Transverse colon (tissue), 4 donors: ENCODE data around the gene B3GALT5.

ENCODE experiments used
- CTCF ChIP-seq, 5 experiments: fragments of 200-600 bp in 3 of 5; fragments of 450-650 bp in 2 of 5; sonication (generic) in 3 of 5; IDR thresholded peaks; 1 replicate in 2 of 5; 2 replicates in 3 of 5; pipeline ENCODE4 v1.5.1; 2016 to 2017; ENCODE audit warnings: antibody characterized with exemption in 5 of 5, inconsistent platforms in 3 of 5, mild to moderate bottlenecking in 2 of 5, moderate library complexity in 1 of 5
- EP300 ChIP-seq: sonication (generic); formaldehyde crosslinking; IDR thresholded peaks from one replicate; pipeline ENCODE4 v1.6.1; 2017; ENCODE audit warnings: antibody characterized with exemption, low read depth
- POLR2A ChIP-seq: fragments of 450-650 bp; IDR thresholded peaks from one replicate; pipeline ENCODE4 v1.6.1; 2016; ENCODE audit warnings: antibody characterized with exemption, mild to moderate bottlenecking, moderate library complexity
- POLR2AphosphoS5 ChIP-seq, 3 donors: sonication (generic); formaldehyde crosslinking; IDR thresholded peaks; one replicate each; pipeline ENCODE4 v1.6.1; 2016; ENCODE audit warnings: antibody characterized with exemption in 3 of 3

DNA sequence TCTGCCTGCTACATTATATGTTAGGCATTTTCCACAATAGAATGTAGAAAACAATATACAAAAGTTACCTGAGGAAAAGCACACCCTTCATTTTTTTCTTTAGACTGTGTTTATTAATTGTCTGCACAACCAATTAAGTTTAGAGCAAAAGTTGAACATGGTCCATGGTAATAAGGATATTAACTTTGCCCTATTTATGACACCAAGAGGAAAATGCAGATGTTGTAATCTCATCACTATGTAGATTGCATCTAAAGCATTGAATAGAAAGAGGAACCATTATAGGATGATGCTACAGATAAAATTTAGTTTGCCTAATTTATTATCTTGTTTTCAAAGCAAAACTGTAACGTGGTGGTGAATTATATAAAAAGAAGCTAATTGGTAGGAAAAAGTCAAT lies 72.5 kb downstream of the B3GALT5 start:
- TF ChIP-seq POLR2A (no peak), CTCF (IDR thresholded peaks at IDR 0.05) (no peak), EP300 (no peak), POLR2AphosphoS5 (IDR thresholded peaks at IDR 0.05) (no peak)
